Keratinocyte (primary cell): ENCODE results near the gene CDK14.

Experiments
- EZH2 ChIP-seq: IDR thresholded peaks from one replicate; pipeline ENCODE4 v1.6.1; 2012; ENCODE audit warnings: inconsistent platforms, mild to moderate bottlenecking, low read length, moderate library complexity
- TF ChIP-seq, protein P1 (sequence below), 3 experiments: IDR thresholded peaks in 1 of 3; conservative IDR thresholded peaks in 1 of 3; optimal IDR thresholded peaks in 1 of 3; 2 replicates in 2 of 3; 3 replicates in 1 of 3; pipeline versions ENCODE3 to v1.5.1; 2011; ENCODE audit warnings: low read length in 3 of 3, mild to moderate bottlenecking in 3 of 3, moderate library complexity in 2 of 3, control low read depth in 1 of 3, inconsistent platforms in 1 of 3; ENCODE audit not compliant: insufficient read depth in 2 of 3; ENCODE audit errors: extremely low read depth in 1 of 3

DNA sequence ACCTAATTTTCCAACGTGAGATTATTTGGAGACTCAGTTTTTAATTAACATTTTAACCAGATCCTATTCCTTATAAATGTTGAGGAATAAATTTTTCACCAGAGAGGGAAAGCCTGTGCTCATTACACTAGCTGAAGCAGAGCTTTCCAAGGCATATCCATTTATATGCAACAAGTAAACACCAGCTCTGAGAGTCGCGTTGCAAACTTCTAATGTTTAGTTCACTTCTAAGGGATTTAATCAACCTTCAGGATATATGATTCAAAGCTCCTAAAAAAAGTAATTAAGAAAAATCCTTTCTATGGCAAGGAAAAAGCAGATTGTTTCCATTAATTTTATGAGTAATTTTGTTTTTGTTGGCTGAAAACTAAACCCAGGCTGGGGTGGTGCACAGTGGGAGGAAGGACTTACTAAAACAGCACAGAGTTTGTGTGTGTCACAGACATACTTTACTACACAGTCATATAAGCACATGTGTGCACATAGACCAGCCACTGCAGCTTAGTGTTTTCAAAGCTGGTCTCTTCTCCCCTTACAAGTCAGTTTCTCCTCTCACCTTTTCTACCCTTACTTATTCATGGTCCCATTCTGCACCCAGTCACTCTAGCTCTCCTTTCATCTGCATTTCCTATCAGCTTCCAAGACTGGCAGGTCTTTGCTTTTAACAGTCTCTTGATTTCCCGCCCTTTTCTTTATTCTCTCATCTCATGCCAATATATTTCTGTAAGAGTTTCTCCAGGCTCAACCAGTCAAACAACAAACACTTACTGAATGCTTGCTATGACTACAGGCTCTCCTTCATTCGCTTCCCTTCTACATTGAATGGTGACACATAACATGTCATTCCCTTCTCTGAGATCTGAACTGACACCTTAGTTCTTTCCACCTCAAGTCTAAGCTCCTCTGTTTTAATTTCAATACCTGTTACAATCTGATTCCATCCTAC is 587.0 kb downstream of the CDK14 start:
- TF ChIP-seq, protein P1, sequence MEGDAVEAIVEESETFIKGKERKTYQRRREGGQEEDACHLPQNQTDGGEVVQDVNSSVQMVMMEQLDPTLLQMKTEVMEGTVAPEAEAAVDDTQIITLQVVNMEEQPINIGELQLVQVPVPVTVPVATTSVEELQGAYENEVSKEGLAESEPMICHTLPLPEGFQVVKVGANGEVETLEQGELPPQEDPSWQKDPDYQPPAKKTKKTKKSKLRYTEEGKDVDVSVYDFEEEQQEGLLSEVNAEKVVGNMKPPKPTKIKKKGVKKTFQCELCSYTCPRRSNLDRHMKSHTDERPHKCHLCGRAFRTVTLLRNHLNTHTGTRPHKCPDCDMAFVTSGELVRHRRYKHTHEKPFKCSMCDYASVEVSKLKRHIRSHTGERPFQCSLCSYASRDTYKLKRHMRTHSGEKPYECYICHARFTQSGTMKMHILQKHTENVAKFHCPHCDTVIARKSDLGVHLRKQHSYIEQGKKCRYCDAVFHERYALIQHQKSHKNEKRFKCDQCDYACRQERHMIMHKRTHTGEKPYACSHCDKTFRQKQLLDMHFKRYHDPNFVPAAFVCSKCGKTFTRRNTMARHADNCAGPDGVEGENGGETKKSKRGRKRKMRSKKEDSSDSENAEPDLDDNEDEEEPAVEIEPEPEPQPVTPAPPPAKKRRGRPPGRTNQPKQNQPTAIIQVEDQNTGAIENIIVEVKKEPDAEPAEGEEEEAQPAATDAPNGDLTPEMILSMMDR (optimal IDR thresholded peaks at IDR 0.05 in 1 of 3, IDR thresholded peaks at IDR 0.05 in 1 of 3, conservative IDR thresholded peaks at IDR 0.05 in 1 of 3; ENCODE audit: extremely low read depth in 1 of 3, insufficient read depth in 2 of 3, low read length in 3 of 3), result no peak
- no peak for TF ChIP-seq EZH2
